Suppressor macrophage (primary cell): ENCODE data around the gene PLBD1.

Source experiments
- DNase-seq, 4 experiments: peaks; one replicate each; pipeline ENCODE4 v3.0.0-alpha.2; 2020 to 2022

The PLBD1 gene

GRCh38 chr12:14495326-14495725, 72.4 kb downstream of the PLBD1 start:
- DNase-seq, result no peak

- DNase-seq, result no peak
Measured at GRCh38 chr12:14482886-14483285, 84.8 kb downstream of the PLBD1 start.

- no peak for DNase-seq
Measured at GRCh38 chr12:14482361-14482760, 85.3 kb downstream of the PLBD1 start.

GRCh38 chr12:14481201-14481600, 86.5 kb downstream of the PLBD1 start:
- DNase-seq, result no peak

DNA sequence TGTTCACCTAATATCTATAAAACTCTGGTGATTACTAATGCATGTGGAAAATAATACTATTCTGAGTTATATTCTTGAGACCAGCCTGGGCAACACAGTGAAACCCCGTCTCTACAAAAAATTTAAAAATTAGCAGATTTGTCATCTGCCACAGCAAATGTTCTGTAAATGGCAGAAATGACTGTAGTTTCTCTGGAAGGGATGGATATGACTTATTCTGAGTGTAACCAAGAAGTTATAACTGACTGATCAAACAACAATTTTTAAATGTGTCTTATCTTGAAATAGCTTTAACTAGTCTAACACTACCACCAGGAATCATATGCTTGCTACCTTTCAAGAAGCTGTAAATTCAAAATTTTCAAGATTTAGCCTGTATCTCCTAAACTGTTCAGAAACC, 88.7 kb downstream of the PLBD1 start:
- DNase-seq, result no peak

- peak in 2 of 4 experiments; percentile 44 to 53 for DNase-seq
Measured at GRCh38 chr12:14473707-14474287, 93.9 kb downstream of the PLBD1 start.

DNA sequence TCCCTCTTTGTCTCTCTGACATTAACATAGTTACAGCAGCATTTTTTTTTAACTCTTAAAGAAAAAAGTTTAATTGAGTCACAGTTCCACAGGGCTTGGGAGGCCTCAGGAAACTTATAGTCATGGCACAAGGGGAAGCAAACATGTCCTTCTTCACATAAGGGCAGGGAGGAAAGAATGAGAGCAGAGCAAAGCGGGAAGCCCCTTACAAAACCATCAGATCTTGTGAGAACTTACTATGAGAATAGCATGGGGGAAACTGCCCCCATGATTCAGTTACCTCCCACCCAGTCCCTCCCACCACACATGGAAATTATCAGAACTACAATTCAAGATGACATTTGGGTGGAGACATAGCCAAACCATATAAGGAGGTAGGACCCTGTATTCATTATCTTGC, 96.2 kb downstream of the PLBD1 start:
- no peak for DNase-seq

DNA sequence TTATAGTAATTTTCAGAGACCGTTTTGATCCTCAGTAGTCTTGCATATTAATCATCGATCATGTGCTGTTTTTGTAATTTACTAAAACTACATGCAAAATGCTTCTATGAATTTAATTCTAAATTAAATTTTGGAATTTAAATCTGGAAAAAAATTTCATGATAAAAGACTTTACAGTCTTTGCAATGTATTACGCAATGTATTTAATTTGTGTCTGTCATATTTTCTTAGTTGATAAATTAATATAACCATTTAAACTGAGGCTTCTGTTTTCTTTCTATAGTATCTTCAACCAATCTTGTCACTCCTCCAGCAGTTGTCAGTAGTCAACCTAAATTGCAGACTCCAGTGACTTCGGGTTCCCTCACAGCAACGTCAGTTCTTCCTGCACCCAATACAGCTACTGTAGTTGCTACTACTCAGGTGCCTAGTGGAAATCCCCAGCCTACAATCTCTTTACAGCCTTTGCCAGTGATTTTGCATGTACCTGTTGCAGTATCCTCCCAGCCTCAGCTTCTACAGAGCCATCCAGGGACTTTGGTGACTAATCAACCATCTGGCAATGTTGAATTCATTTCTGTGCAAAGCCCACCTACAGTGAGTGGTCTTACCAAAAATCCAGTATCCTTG, 107.4 kb downstream of the PLBD1 start:
- DNase-seq, result no peak

DNA sequence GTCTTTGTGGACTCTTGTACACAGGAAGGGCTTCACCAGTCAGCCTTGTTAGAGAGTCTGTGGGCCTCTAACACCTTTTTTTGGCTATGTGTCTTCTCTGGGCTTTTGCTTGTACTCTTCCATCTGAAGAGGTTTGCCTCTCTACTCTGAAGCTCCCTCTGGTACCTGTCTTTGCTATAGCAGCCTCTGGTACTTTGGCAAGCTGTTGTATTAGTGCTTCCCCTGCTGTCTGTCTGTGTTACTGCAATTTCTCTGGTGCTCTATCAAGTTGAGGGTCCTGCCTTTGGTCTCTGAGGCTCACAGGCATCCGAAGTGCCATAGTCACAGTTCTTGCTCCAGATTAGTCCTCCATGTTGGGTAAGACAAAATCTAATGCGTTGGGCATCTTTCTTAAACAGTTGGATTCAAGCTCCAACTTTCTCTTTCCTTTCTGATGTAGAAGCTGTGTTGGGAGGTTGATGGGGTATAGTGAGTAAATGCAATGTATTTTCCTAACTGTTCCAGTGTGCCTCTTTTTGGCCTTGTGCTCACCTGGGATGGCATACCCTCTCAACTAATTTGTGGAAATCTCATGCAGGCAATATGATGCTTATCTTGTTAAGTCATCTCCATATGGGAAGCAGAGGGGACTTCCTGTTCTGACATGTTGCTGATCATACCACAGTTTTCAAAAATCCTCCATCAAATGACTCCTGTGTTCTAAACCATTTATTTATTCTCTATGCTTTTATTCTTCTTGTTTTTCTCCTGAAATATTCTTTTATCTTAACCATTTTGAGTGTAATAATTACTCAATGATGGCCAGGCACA, 113.4 kb downstream of the PLBD1 start:
- DNase-seq, result peak; percentile 29 to 59 (median 52)
